ENCODE results near the gene SUSD6.

The SUSD6 gene

DNA sequence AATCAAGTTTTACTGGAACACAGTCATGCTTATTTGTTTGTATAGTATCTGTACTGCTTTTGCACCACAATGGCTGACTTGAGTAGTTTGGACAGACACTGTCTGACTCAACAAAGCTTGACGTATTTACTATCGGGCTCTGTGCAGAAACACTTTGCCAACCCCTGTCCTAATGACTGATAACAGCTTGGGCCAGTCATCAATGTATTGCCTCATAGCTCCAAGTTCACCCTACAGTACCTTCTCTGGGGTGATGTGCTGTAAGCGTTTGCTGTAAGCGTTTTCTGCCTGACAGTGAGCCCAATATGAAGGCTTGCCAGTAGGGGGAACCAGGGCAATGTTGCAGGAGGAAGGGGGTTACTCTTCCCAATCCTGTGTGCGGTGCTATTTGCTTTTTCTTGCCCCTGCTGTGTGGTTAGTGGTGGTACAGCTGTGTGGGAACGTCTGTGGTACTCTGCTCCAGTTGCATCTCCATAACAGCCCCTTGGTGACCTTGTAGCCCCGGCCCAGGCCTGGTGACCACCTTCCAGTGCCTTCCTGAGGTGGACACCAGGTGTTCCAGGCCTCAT, 31.3 kb upstream of the SUSD6 start:
- H3K27ac ChIP-seq: no peak overlapping the region
- TF ChIP-seq, protein P1, sequence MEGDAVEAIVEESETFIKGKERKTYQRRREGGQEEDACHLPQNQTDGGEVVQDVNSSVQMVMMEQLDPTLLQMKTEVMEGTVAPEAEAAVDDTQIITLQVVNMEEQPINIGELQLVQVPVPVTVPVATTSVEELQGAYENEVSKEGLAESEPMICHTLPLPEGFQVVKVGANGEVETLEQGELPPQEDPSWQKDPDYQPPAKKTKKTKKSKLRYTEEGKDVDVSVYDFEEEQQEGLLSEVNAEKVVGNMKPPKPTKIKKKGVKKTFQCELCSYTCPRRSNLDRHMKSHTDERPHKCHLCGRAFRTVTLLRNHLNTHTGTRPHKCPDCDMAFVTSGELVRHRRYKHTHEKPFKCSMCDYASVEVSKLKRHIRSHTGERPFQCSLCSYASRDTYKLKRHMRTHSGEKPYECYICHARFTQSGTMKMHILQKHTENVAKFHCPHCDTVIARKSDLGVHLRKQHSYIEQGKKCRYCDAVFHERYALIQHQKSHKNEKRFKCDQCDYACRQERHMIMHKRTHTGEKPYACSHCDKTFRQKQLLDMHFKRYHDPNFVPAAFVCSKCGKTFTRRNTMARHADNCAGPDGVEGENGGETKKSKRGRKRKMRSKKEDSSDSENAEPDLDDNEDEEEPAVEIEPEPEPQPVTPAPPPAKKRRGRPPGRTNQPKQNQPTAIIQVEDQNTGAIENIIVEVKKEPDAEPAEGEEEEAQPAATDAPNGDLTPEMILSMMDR (conservative IDR thresholded peaks at IDR 0.05): peak; percentile 53
- TF ChIP-seq ZFX (IDR thresholded peaks at IDR 0.05): no peak

DNA sequence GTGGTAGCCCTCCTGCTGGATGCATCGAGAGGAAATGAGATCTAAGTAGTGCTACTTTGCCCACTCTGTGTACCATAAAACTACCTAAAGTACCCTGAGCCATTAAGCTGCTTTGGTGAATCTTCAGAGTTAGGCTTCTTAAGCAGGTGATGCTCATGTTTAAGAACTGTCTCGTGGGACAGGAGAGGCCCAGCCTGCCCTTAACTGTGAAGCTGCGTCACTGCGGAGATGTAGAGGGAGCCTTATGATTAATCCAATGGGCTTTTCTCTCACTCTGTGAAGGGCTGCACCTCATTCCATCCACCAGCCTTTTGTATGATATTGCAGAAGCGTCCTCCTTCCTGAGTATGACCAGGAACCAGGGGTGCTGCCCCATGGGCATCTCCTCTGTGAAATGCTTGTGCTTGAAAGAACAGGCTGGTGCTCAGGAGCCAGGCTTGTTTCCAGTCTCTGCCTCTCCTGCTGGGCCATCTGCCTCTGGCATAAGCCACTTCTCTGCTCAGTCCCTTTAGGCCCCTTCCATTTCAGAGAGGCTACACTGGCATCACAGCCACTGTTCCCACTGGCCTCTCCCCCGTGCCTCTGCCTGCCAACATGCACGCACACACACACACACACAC, 30.0 kb upstream of the SUSD6 start:
- no peak overlapping the region for H3K27ac ChIP-seq
- TF ChIP-seq, protein P1 (conservative IDR thresholded peaks at IDR 0.05): no peak
- TF ChIP-seq ZFX (IDR thresholded peaks at IDR 0.05): no peak

DNA sequence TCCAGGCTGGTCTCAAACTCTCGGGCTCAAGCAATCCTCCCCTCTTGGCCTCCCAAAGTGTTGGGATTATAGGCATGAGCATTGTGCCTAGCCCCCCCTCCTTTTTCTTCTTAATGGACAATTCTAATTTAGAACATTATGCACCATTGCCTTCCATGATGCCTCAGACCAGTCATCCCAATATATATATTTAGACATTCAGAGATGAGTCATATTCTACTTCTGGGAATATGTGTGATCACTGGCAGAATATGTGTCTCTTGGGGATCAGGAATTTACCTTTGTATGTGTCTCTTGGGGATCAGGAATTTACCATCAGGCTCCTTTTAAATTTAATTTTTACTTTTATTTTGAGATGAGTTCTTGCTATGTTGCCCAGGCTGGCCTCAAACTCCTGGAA, 29.2 kb upstream of the SUSD6 start:
- H3K27ac ChIP-seq: no peak overlapping the region
- TF ChIP-seq, protein P1 (conservative IDR thresholded peaks at IDR 0.05): no peak
- no peak for TF ChIP-seq ZFX (IDR thresholded peaks at IDR 0.05)

DNA sequence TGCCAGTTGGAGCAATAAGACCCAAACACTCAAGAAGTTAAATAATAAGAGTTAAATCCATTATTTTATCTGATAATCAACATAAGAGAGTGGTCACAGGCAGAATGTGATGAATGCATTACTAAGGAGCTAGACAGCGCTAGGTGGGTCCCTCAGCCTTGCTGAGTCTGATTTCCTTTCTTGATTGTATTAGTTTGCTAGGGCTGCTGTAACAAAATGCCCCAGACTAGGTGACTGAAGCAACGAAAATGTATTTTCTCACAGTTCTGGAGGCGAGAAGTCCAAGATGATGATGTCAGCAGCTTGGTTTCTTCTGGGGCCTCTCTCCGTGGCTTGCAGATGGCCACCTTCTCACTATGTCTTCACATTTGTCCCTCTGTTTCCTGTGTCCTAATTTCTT, 28.6 kb upstream of the SUSD6 start:
- TF ChIP-seq, protein P1 (conservative IDR thresholded peaks at IDR 0.05): no peak
- no peak for TF ChIP-seq ZFX (IDR thresholded peaks at IDR 0.05)
- no peak overlapping the region for H3K27ac ChIP-seq

DNA sequence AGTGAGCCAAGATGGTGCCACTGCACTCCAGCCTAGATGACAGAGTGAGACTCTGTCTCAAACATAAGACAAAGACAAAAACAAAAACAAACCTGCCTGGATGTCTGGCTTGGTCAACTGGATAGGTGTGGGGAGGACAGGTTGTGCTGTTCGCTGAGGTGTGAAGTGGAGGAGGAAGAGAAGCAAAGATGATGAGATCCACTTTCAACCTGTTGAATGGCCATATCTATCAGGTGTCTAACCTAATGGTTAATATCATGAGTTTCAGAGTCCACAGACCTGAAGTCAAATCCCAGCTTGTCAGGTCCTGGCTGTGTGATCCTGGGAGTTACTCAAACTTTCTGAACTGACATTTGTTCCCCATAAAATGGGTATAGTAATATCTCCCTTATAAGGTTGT, 27.0 kb upstream of the SUSD6 start:
- no peak overlapping the region for H3K27ac ChIP-seq
- no peak for TF ChIP-seq ZFX (IDR thresholded peaks at IDR 0.05)
- TF ChIP-seq, protein P1 (conservative IDR thresholded peaks at IDR 0.05): no peak

DNA sequence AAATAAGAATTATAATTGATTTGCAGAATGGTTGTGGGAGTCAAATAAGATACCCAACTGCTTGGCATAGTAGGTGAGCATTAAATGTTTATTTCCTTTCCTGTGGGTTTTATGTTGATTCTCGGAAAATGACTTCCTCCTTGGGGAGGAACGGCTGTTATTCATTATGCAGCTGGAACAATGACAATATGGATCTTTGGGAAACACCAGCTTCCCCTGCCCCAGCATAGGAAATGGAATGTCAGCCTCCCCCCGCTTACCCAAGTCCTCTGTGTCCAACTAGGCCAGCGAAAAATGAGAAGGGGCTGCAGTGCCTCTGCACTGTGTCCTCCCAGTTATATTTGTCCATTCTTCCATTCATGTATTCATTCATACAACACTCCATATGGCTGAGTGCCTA, 25.0 kb upstream of the SUSD6 start:
- H3K27ac ChIP-seq: no peak overlapping the region
- TF ChIP-seq ZFX (IDR thresholded peaks at IDR 0.05): no peak
- TF ChIP-seq, protein P1 (conservative IDR thresholded peaks at IDR 0.05): no peak

DNA sequence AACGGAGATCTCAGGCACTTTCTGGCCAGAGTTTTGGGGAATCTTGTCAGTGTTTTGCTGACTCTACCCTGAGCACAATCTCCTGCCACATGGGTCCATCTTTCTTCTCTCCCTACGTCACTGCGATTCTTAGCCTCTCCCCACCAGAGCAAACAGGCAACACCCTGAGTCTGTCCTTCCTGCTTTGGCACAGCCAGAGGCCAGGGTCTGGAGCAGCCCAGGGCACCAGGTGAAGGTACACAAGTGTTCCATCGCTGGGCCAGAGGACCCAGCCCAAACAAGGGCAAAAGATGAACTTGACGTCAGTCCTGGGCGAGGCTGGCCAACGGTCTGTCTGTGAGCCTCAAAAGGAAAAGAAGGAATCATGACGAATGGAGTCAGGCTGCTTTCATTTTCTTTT, 24.0 kb upstream of the SUSD6 start:
- no peak overlapping the region for H3K27ac ChIP-seq
- TF ChIP-seq, protein P1 (conservative IDR thresholded peaks at IDR 0.05): no peak
- TF ChIP-seq ZFX (IDR thresholded peaks at IDR 0.05): no peak
